ENCODE results near the gene BMS1.

GRCh38 chr10:42780456-42780855, 2.1 kb upstream of the BMS1 start:
- TF ChIP-seq JUND (IDR thresholded peaks at IDR 0.05; ENCODE audit: low read length) (no peak), BRCA1 (IDR thresholded peaks at IDR 0.05; ENCODE audit: low read depth, low read length) (no peak), TBP (IDR thresholded peaks at IDR 0.05; ENCODE audit: low read depth, low read length) (no peak), EGR1 (IDR thresholded peaks at IDR 0.05; ENCODE audit: borderline replicate concordance, low read depth, low read length) (no peak), SIX5 (IDR thresholded peaks at IDR 0.05; ENCODE audit: low read depth, low read length) (no peak), POLR2AphosphoS5 (IDR thresholded peaks at IDR 0.05; ENCODE audit: low read depth, low read length) (no peak), CTCF (IDR thresholded peaks at IDR 0.05; ENCODE audit: control extremely low read depth in 1 of 3, insufficient read depth in 1 of 3, low read depth in 1 of 3, low read length in 3 of 3) (no peak), ATF3 (IDR thresholded peaks at IDR 0.05; ENCODE audit: insufficient read depth, low read depth, low read length) (no peak), YY1 (IDR thresholded peaks at IDR 0.05; ENCODE audit: low read depth, low read length) (no peak), SUZ12 (IDR thresholded peaks at IDR 0.05; ENCODE audit: low read length) (no peak), CBX8 (IDR thresholded peaks at IDR 0.05; ENCODE audit: borderline replicate concordance, low read depth, low read length) (no peak), MAFK (IDR thresholded peaks at IDR 0.05; ENCODE audit: low read depth, low read length) (no peak), GABPA (IDR thresholded peaks at IDR 0.05; ENCODE audit: borderline replicate concordance, insufficient read depth, low read length) (no peak), SIN3A (conservative IDR thresholded peaks at IDR 0.05 in 1 of 2, IDR thresholded peaks at IDR 0.05 in 1 of 2; ENCODE audit: low read depth in 1 of 2, low read length in 2 of 2) (no peak)
